Measurements from ENCODE around the gene GLIPR1L2. TPM values are rescaled to one million over a fixed set of nuclear protein-coding genes. Genes with fewer than 3 reads are reported as not detected.

Gene GLIPR1L2
- total RNA-seq, 1 donor from 2014 or later, result 0.25 TPM

GRCh38 chr12:75360920-75361319 is 30.0 kb upstream of the GLIPR1L2 start:
- Histone ChIP-seq H3K9ac (ENCODE audit: low read length) (no peak overlapping the region), H3K9me3 (ENCODE audit: insufficient read depth, low read depth, low read length) (no peaks in the 10 kb centered on the region), H3K4me3 (ENCODE audit: insufficient read depth, low read depth, low read length) (no peak overlapping the region), H4K20me1 (ENCODE audit: insufficient read depth, low read length) (no peaks in the 10 kb centered on the region), H3K79me2 (ENCODE audit: insufficient read depth, low read length) (no peaks in the 10 kb centered on the region), H3K4me2 (ENCODE audit: low read length) (no peak overlapping the region), H3K36me3 (ENCODE audit: insufficient read depth, low read length) (no peaks in the 10 kb centered on the region), H3K4me1 (ENCODE audit: insufficient read depth, low read length) (no peaks in the 10 kb centered on the region), H3K27me3 (ENCODE audit: insufficient read depth, low read length) (no peaks in the 10 kb centered on the region), H3K27ac (ENCODE audit: low read depth, low read length) (no peak overlapping the region), H2AFZ (ENCODE audit: low read depth, low read length) (no peak overlapping the region)
- no peak for FAIRE-seq
- no peak for DNase-seq (ENCODE audit: low read depth)
- no peak for TF ChIP-seq EZH2 (IDR thresholded peaks at IDR 0.05; ENCODE audit: insufficient read depth, low read length)
- no peak for TF ChIP-seq CTCF (IDR thresholded peaks at IDR 0.05; ENCODE audit: insufficient read depth, low read depth, low read length)
- Mint-ChIP-seq H3K36me3 (ENCODE audit: low read depth, unreplicated experiment) (no peaks in the 10 kb centered on the region), H3K27ac (ENCODE audit: unreplicated experiment) (no peak overlapping the region), H3K9me3 (ENCODE audit: unreplicated experiment) (peaks cover 2% of the 10 kb centered on the region), H3K4me3 (ENCODE audit: unreplicated experiment) (no peak overlapping the region), H3K27me3 (ENCODE audit: low read depth, unreplicated experiment) (no peaks in the 10 kb centered on the region), H3K4me1 (ENCODE audit: low read depth, unreplicated experiment) (no peaks in the 10 kb centered on the region)

- H3K27me3 Mint-ChIP-seq (ENCODE audit: low read depth, unreplicated experiment), result no peaks in the 10 kb centered on the region
- peak; percentile 39 for FAIRE-seq
Observed at GRCh38 chr12:75361408-75361807, 29.5 kb upstream of the GLIPR1L2 start.

More at GRCh38 chr12:75361408-75361807, 29.5 kb upstream of the GLIPR1L2 start:
- no peaks in the 10 kb centered on the region for H3K36me3 Mint-ChIP-seq (ENCODE audit: low read depth, unreplicated experiment)
- Histone ChIP-seq H2AFZ (ENCODE audit: low read depth, low read length) (no peak overlapping the region), H3K27ac (ENCODE audit: low read depth, low read length) (no peak overlapping the region), H3K27me3 (ENCODE audit: insufficient read depth, low read length) (no peaks in the 10 kb centered on the region), H3K36me3 (ENCODE audit: insufficient read depth, low read length) (no peaks in the 10 kb centered on the region), H3K4me1 (ENCODE audit: insufficient read depth, low read length) (peaks cover 4% of the 10 kb centered on the region), H3K4me3 (ENCODE audit: insufficient read depth, low read depth, low read length) (no peak overlapping the region), H3K9me3 (ENCODE audit: insufficient read depth, low read depth, low read length) (no peaks in the 10 kb centered on the region), H3K9ac (ENCODE audit: low read length) (no peak overlapping the region), H4K20me1 (ENCODE audit: insufficient read depth, low read length) (no peaks in the 10 kb centered on the region), H3K79me2 (ENCODE audit: insufficient read depth, low read length) (no peaks in the 10 kb centered on the region), H3K4me2 (ENCODE audit: low read length) (no peak overlapping the region)
- DNase-seq (ENCODE audit: low read depth), result no peak
- peaks cover 2% of the 10 kb centered on the region for H3K9me3 Mint-ChIP-seq (ENCODE audit: unreplicated experiment)
- no peak overlapping the region for H3K4me3 Mint-ChIP-seq (ENCODE audit: unreplicated experiment)
- H3K4me1 Mint-ChIP-seq (ENCODE audit: low read depth, unreplicated experiment), result peaks cover 5% of the 10 kb centered on the region
- no peak overlapping the region for H3K27ac Mint-ChIP-seq (ENCODE audit: unreplicated experiment)
- TF ChIP-seq EZH2 (IDR thresholded peaks at IDR 0.05; ENCODE audit: insufficient read depth, low read length) (no peak), CTCF (IDR thresholded peaks at IDR 0.05; ENCODE audit: insufficient read depth, low read depth, low read length) (no peak)

All from astrocyte (in vitro differentiated cells and primary cell).